K562 (cell line): ENCODE results near the gene C20orf173. TPM values are rescaled to one million over a fixed set of nuclear protein-coding genes. Genes with fewer than 3 reads are reported as not detected.

Experiments used
- ATAC-seq: fragments of 200-7000 bp; cut with Tn5 transposase; 3 replicates; pipeline ENCODE4 v1.9.1; 2020; ENCODE audit warnings: moderate library complexity
- BruUV-seq: library from RNA; stranded (reverse); fragments of 400-500 nt; replicated peaks from 2 replicates; lab custom pipeline; 2021; lab: Mats Ljungman, UMichigan
- CTCF ChIA-PET: fragments of 300-600 bp; formaldehyde crosslinking; extraction: SDS; loops from one replicate; lab custom pipeline; 2021; ENCODE audit warnings: low intra/inter-chr PET ratio; lab: Yijun Ruan, JAX
- POLR2A ChIA-PET: fragments of 300-600, 350-650 bp; sonication (Branson Sonifier 250); formaldehyde crosslinking; extraction: SDS; loops from one replicate; lab custom pipeline; 2021; ENCODE audit warnings: antibody characterized with exemption, inconsistent platforms; lab: Yijun Ruan, JAX
- DNase-seq, 4 experiments: peaks; one replicate each; pipeline versions ENCODE4 v3.0.0 to v3.0.0-alpha.2; 2011 to 2018; ENCODE audit warnings: low spot score in 3 of 4, mixed read lengths in 3 of 4; ENCODE audit errors: extremely low read depth in 1 of 4
- FAIRE-seq: peaks from 2 replicates; lab custom pipeline; 2011; peaks lifted over from hg19 to GRCh38; lab: Jason Lieb, UNC
- H2AFZ ChIP-seq: 2 replicates; pipeline ENCODE4 v1.6.0; 2011; ENCODE audit warnings: low read depth, low read length, control low read depth, inconsistent platforms
- H3K27ac ChIP-seq: fragments of 200-600 bp; 3 replicates; pipeline ENCODE4 v1.8.0; 2011; ENCODE audit warnings: low read depth, mild to moderate bottlenecking, control low read depth, inconsistent platforms, low read length, moderate library complexity, mixed read lengths; ENCODE audit errors: extremely low read depth
- H3K27me3 ChIP-seq, 2 experiments: fragments of 300-600 bp in 1 of 2; 2 replicates in 1 of 2; 3 replicates in 1 of 2; pipeline versions ENCODE4 v1.6.0 to v1.8.0; 2011; ENCODE audit warnings: inconsistent platforms in 2 of 2, low read length in 2 of 2, mild to moderate bottlenecking in 1 of 2, mixed read lengths in 1 of 2, moderate library complexity in 1 of 2; ENCODE audit not compliant: control insufficient read depth in 2 of 2, insufficient read depth in 2 of 2
- H3K36me3 ChIP-seq: fragments of 300-600 bp; 3 replicates; pipeline ENCODE4 v1.8.0; 2011; ENCODE audit warnings: mild to moderate bottlenecking, low read length, inconsistent platforms; ENCODE audit not compliant: control insufficient read depth, insufficient read depth
- H3K4me1 ChIP-seq, 2 experiments: fragments of 200-600 bp in 1 of 2; replicated peaks in 1 of 2; 2 replicates in 1 of 2; 3 replicates in 1 of 2; pipeline versions ENCODE4 v1.5.1 to v1.8.0; 2011; ENCODE audit warnings: inconsistent platforms in 2 of 2, low read length in 2 of 2, mild to moderate bottlenecking in 1 of 2, mixed read lengths in 1 of 2, moderate library complexity in 1 of 2; ENCODE audit not compliant: control insufficient read depth in 2 of 2, insufficient read depth in 2 of 2
- H3K4me2 ChIP-seq: 2 replicates; pipeline ENCODE4 v1.6.1; 2011; ENCODE audit warnings: low read length, control low read depth, inconsistent platforms, mixed read lengths; ENCODE audit not compliant: insufficient read depth
- H3K4me3 ChIP-seq: fragments of 200-600 bp; sonication (generic), shearing (Covaris generic); 2 replicates; pipeline ENCODE4 v1.5.1; 2016; ENCODE audit warnings: control low read depth, inconsistent platforms
- H3K79me2 ChIP-seq: fragments of 200-600 bp; 3 replicates; pipeline ENCODE4 v1.8.0; 2011; ENCODE audit warnings: low read length, inconsistent platforms; ENCODE audit not compliant: control insufficient read depth, insufficient read depth
- H3K9ac ChIP-seq, 2 experiments: 2 replicates each; pipeline versions ENCODE4 v1.6.0 to v1.6.1; 2011; ENCODE audit warnings: low read depth in 2 of 2, low read length in 2 of 2, control low read depth in 1 of 2, inconsistent platforms in 1 of 2, mild to moderate bottlenecking in 1 of 2, mixed read lengths in 1 of 2; ENCODE audit not compliant: insufficient read depth in 1 of 2
- H3K9me1 ChIP-seq: one replicate; pipeline ENCODE4 v1.6.0; 2011; ENCODE audit warnings: inconsistent platforms, mild to moderate bottlenecking, low read length, moderate library complexity; ENCODE audit not compliant: control insufficient read depth, insufficient read depth
- H3K9me3 ChIP-seq: replicated peaks from 2 replicates; pipeline ENCODE4 v1.5.1; 2011; ENCODE audit warnings: low read depth, low read length, inconsistent platforms; ENCODE audit not compliant: control insufficient read depth, insufficient read depth
- H4K20me1 ChIP-seq: replicated peaks from 2 replicates; pipeline ENCODE4 v1.6.1; 2011; ENCODE audit warnings: low read length, inconsistent platforms, mixed read lengths; ENCODE audit not compliant: control insufficient read depth, insufficient read depth
- CXXC5 ChIP-seq: fragments of 250-450 bp; sonication (Bioruptor Pico); IDR thresholded peaks from 2 replicates; pipeline ENCODE4 v1.8.0; 2022; ENCODE audit warnings: inconsistent platforms, mild to moderate bottlenecking, moderate library complexity
- EZH2 ChIP-seq: IDR thresholded peaks from 2 replicates; pipeline ENCODE4 v1.6.1; 2012; ENCODE audit warnings: low read depth, mild to moderate bottlenecking, inconsistent platforms, low read length, borderline replicate concordance
- HDAC3 ChIP-seq: fragments of 450-650 bp; IDR thresholded peaks from 2 replicates; pipeline ENCODE4 v1.6.1; 2018; ENCODE audit warnings: borderline replicate concordance, mild to moderate bottlenecking, moderate library complexity; ENCODE audit not compliant: partially characterized antibody
- HSF4 ChIP-seq: fragments of 250-450 bp; sonication (Bioruptor Pico); IDR thresholded peaks from 2 replicates; pipeline ENCODE4 v2.1.2; 2022; ENCODE audit warnings: mild to moderate bottlenecking, moderate library complexity, borderline replicate concordance
- PBX2 ChIP-seq, 2 experiments: IDR thresholded peaks in 1 of 2; conservative IDR thresholded peaks in 1 of 2; 2 replicates each; pipeline ENCODE4 v1.6.1; 2016; ENCODE audit warnings: low read depth in 2 of 2, mild to moderate bottlenecking in 1 of 2, missing compliant biosample characterization in 1 of 2, missing genetic modification characterization in 1 of 2, moderate library complexity in 1 of 2
- SOX6 ChIP-seq: fragments of 450-650 bp; IDR thresholded peaks from 2 replicates; pipeline ENCODE4 v1.6.1; 2014; ENCODE audit warnings: mild to moderate bottlenecking
- ZNF282 ChIP-seq: sonication (generic); formaldehyde crosslinking; IDR thresholded peaks from 2 replicates; pipeline ENCODE4 v1.8.1; 2023; ENCODE audit warnings: missing genetic modification reagents
- ZNF398 ChIP-seq: fragments of 250-450 bp; sonication (Bioruptor Pico); IDR thresholded peaks from 2 replicates; pipeline ENCODE4 v1.8.0; 2021; ENCODE audit warnings: moderate library complexity, mild to moderate bottlenecking, inconsistent platforms
- WGBS: fragments of 100-300 bp; shearing (Covaris generic); methylation state at CpG from one replicate; pipeline ENCODE4 v1.1.6; 2016; ENCODE audit warnings: low coverage, mixed read lengths; ENCODE audit not compliant: insufficient coverage; ENCODE audit errors: missing lambda C conversion rate; 5-methylcytosine and 5-hydroxymethylcytosine counted together
- in situ Hi-C: fragments of 300-500 bp; cut with MboI; formaldehyde crosslinking; loops from 4 replicates; pipeline ENCODE4 v1.15.0; 2018; ENCODE audit warnings: inconsistent platforms, mixed read lengths
- intact Hi-C: fragments of 100-400 bp; cut with micrococcal nuclease; formaldehyde crosslinking; loops from 2 replicates; pipeline ENCODE4 v1.14.2; 2022
- polyA plus RNA-seq, 8 experiments: library from polyadenylated mRNA; depleted of rRNA in 4 of 8; stranded (reverse) in 5 of 8; unstranded in 3 of 8; fragments of >200 nt; fragmentation: Nextera tagmentation in 2 of 8; fragmentation: Illumina TruSeq in 1 of 8; extraction: Ambion mirVana in 2 of 8; extraction: Trizol in 1 of 8; gene quantifications; 2 replicates each; pipeline versions ENCODE4 v1.2.1 to v1.2.3, GENCODE V29; 2011 to 2014; ENCODE audit warnings: inconsistent platforms in 1 of 8, missing spikeins in 1 of 8
- total RNA-seq, 7 experiments: library from RNA; depleted of rRNA in 6 of 7; stranded (reverse); fragments of >200 nt in 6 of 7; fragmentation: Illumina TruSeq in 2 of 7; extraction: Trizol in 2 of 7; gene quantifications; 2 replicates each; pipeline versions ENCODE4 v1.2.1 to v1.2.3, GENCODE V29; 2011 to 2021; ENCODE audit warnings: low replicate concordance in 1 of 7
- TF ChIP-seq, protein P1 (sequence below): fragments of 450-650 bp; formaldehyde crosslinking; IDR thresholded peaks from 2 replicates; pipeline ENCODE4 v1.4.0; 2020; ENCODE audit warnings: mild to moderate bottlenecking, mixed read lengths

C20orf173 gene
- total and polyA plus RNA-seq, 9 of the 15 experiments (the other 6 are each of a cell fraction or from before 2014, with no cell fraction given), result not detected

DNA sequence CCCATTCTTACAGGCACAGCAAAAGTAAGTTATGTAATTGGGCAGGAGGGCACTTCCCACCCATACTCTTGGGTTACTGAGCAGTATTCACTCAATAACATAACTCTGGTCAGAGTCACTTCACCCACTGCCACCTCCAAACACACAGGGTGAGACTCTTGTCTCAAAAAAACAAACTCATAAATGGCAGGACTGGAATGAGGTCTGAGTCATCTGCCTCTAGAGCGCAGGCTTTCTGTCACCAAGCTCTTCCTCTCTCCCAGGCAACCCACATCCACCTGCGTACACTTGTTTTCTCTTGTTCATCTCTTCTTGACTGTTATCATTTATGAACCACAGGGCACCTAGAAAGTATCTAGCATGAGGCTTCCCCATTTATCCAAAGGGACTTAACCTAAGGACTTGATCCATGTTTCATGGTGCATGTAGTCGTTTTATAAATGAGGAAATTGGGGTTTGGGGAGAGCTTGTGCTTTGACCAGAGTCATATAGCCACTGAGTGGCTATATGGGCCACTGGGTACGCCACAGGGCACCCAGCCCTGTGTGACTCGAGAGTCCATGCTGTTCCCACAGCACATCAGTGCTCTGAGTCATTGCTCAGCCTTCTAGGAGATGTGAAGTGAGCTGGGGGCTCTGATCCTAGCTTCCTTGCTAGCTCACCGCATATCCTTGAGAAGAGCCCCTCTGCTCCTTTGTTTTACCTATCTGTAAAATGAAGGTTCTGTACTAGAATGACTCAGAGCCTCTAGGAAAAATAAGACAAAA, 22.4 kb downstream of the C20orf173 start (continued):
- TF ChIP-seq EZH2 (no peak), CXXC5 (no peak)
- TF ChIP-seq, all 486 proteins: peak for 0

DNA sequence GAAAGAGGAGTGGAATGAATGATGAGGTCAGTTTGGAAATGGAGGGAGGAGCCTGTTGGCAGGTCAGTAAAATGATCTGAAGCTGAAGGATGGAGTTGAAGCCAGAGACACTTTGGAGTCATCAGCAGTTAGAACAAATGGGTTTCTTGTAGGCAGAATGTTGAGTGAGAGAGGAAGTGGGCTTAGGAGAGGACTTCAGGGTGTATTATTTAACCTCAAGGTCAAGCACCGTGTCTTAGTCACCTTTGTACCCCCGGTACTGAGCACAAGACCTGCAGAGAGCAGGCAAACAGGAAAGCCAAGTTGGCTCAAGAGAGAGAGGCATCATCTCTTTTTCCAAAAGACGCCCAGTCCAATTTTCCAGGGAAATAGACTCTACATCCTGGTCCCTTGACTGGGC, 23.3 kb downstream of the C20orf173 start:
- no peaks in the 10 kb centered on the region for H3K79me2 ChIP-seq
- no peaks in the 10 kb centered on the region for H3K9me3 ChIP-seq
- H3K27me3 ChIP-seq, result no peaks in the 10 kb centered on the region
- no peak overlapping the region for H2AFZ ChIP-seq
- DNase-seq, result no peak
- peaks cover 0 to 4% of the 10 kb centered on the region in 2 experiments; a peak in 1 of 5 replicates for H3K4me1 ChIP-seq
- H3K4me3 ChIP-seq, result no peak overlapping the region
- in situ Hi-C loops, result no loop called here
- ChIA-PET CTCF (no interaction called here), POLR2A (interaction anchor here (0.6 to 1.8 kb wide), 3 partner anchors 10 to 206 kb away, joined by 3 to 5 read pairs (median 4); no protein-coding TSS in a partner anchor)
- ATAC-seq, result no peak
- no peak for TF ChIP-seq ZNF282 (CRISPR knock-in tag)
- TF ChIP-seq HDAC3, result no peak
- TF ChIP-seq SOX6, result no peak
- no peak for TF ChIP-seq PBX2 (CRISPR knock-in tag; IDR thresholded peaks at IDR 0.05; ENCODE audit: low read depth)
- TF ChIP-seq PBX2 (tag; conservative IDR thresholded peaks at IDR 0.05; ENCODE audit: low read depth), result no peak
- TF ChIP-seq ZNF398, result no peak
- TF ChIP-seq, protein P1, sequence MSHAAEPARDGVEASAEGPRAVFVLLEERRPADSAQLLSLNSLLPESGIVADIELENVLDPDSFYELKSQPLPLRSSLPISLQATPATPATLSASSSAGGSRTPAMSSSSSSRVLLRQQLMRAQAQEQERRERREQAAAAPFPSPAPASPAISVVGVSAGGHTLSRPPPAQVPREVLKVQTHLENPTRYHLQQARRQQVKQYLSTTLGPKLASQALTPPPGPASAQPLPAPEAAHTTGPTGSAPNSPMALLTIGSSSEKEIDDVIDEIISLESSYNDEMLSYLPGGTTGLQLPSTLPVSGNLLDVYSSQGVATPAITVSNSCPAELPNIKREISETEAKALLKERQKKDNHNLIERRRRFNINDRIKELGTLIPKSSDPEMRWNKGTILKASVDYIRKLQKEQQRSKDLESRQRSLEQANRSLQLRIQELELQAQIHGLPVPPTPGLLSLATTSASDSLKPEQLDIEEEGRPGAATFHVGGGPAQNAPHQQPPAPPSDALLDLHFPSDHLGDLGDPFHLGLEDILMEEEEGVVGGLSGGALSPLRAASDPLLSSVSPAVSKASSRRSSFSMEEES (CRISPR knock-in tag), result no peak
- TF ChIP-seq HSF4 (CRISPR knock-in tag), result no peak
- TF ChIP-seq, all 486 proteins: peak for 0
- BruUV-seq, result no TSS peak
- no peak overlapping the region for H3K27ac ChIP-seq
- no peak overlapping the region for H3K9ac ChIP-seq
- H3K36me3 ChIP-seq, result peaks cover 78% of the 10 kb centered on the region; the same call in 2 of the 3 replicates
- WGBS, result 73% methylated on average over 2 of the region's 3 CpGs
- 0 out of 2 replicates have a peak, but pooled peaks cover 8% of the 10 kb centered on the region for H4K20me1 ChIP-seq
- H3K9me1 ChIP-seq, result no peaks in the 10 kb centered on the region
- FAIRE-seq, result no peak
- intact Hi-C loops, result no loop called here
- H3K4me2 ChIP-seq, result no peak overlapping the region
